Cortex of kidney (tissue), 1 donor: ENCODE data around the gene NPBWR2.

Experiments
- DNase-seq: peaks from one replicate; lab custom pipeline; 2025; lab: John Stamatoyannopoulos, UW

The NPBWR2 gene

DNA sequence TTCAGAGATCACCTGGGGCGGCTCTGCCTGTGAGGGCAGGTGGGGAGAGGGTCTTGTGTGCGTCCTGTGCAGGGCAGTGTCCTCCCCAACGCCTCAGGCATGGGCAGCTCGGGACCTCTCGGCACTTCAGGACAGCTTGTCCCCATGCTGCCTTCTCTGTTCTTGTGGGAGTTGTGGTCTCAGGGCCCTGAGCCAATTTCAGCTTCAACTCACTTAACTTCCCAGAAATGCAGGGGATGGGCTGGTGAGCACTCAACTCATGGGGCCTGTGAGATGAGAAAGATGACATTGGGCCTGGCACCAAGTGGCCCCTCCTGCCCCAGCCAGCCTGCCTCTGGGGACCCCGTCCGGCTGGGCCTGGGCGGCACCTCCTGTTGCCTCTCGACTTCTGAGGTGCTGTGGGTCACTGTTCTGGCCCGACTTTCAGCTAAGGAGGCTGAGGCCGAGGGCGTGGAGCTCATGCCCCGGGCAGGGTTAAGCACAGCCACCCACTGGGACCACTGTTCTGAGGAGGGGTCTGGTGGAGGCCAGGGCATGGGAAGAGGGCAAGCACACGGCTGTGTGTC, 34.8 kb downstream of the NPBWR2 start:
- DNase-seq, result no peak

DNA sequence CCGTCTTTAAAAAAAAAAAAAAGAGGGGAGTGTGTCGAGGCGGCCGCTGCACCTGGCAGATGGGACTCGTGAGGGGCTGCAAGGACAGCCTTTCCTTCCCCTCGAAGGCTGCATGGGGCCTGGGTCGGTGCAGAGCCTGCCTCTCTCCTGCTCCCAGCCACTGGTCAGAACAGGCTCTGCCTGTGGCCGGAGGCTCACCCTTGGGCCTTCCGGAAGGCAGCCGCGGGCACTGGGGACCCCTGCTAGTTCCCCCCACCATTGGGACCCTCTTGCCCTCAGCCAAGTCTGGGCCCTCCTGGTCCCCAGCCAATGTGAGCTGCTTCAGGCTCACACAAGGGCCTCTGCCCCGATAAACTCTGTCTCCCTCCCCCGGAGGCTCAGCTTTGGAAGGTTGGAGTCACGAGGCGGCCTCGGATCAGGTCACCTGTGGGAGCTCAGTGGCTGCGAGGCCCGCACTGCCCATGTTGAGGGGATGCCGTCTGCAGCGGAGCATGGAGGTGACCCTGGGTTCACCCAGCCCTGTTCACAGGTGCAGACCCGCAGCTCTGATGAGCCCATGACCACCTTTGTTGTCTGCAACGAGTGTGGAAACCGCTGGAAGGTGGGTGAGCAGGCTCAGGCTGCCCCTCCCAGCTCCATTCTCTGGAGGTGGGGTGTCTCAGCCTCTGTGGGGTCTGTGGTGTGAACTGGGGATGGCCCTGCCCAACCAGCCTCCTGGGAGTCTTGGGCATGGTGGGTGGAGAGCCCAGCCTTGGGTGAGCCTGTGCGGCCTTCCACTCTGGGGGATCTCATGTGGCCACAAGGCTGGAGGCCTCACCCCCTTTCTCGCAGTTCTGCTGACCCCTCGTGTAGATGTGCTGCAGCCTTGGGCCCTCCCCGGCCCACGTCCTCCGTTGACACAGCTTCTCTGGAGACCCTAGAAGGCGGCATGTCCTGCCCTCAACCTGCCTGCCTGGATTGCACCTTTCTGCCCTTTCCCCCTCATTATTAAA, 35.7 kb downstream of the NPBWR2 start:
- DNase-seq, result no peak

DNA sequence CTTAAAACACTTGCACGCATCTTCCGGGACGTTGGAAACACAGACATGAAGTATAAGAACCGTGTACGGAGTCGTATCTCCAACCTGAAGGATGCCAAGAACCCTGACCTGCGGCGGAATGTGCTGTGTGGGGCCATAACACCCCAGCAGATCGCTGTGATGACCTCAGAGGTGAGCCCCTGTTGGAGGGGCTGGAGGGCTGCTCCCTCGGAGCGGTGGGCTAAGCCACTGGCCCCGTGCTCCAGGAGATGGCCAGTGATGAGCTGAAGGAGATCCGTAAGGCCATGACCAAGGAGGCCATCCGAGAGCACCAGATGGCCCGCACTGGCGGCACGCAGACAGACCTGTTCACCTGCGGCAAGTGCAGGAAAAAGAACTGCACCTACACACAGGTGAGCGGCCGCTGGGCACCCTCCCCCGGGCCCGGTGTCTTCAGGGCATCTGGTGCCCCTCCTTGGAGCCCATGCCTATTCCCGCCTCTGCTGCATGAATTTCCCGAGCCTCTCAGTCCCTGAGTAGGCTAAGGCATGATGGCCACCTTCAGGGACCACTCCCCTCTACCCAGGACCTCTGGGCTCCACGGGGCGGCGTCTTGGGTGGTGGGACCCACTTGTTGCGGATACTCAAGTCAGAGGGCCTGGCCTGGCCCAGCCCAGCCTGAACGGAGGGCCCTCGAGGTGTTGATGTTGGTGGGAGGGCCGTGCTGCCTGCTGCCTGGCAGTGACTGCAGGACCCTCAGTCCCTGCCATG, 36.9 kb downstream of the NPBWR2 start:
- DNase-seq, result no peak

DNA sequence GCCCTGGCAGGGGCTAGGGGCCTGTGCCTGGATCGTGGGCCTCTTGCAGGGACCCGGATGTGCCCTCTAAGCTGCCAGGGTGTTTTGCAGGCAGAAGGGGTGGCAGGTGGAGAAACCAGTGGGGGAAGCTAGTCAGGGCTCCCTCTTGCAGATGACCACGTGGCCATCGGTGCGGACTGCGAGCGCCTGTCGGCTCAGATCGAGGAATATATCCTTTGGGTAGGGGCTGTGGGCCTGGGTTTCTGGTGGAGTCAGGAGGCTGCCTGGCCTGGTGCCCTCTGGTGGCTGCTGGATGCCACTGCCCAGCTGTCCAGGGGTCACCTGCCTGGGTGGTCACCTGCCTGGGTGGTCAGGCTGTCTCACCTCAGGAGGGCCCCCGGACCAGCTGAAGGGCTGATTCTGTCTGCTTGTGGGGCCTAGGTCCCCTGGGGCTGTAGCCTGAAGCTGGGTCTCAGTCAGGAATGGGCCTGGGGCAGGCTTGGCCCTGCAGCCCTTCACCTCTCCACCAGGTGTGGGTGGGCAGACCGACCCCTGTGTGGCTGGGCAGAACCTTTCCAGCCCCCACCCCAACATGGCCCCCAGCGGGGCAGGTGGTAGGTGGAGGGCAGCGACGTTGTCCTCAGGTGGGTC, 37.6 kb downstream of the NPBWR2 start:
- no peak for DNase-seq

DNA sequence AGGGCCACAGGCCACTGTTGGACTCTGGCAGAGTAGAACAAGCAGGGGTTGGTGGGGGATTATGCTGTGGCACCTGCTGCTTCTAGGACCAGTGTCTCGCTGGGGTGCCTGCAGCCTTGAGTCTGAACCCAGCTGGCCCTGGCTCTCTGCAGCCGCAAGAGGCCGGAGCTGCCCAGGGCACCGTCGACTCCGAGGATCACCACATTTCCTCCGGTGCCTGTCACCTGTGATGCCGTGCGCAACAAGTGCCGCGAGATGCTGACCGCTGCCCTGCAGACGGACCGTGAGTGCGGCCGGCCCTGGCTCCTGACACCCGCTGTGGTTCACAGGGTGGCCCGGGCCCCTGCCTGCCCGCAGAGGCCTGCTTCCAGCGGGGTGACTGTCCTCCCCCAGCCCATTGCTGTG, 38.2 kb downstream of the NPBWR2 start:
- DNase-seq, result no peak

DNA sequence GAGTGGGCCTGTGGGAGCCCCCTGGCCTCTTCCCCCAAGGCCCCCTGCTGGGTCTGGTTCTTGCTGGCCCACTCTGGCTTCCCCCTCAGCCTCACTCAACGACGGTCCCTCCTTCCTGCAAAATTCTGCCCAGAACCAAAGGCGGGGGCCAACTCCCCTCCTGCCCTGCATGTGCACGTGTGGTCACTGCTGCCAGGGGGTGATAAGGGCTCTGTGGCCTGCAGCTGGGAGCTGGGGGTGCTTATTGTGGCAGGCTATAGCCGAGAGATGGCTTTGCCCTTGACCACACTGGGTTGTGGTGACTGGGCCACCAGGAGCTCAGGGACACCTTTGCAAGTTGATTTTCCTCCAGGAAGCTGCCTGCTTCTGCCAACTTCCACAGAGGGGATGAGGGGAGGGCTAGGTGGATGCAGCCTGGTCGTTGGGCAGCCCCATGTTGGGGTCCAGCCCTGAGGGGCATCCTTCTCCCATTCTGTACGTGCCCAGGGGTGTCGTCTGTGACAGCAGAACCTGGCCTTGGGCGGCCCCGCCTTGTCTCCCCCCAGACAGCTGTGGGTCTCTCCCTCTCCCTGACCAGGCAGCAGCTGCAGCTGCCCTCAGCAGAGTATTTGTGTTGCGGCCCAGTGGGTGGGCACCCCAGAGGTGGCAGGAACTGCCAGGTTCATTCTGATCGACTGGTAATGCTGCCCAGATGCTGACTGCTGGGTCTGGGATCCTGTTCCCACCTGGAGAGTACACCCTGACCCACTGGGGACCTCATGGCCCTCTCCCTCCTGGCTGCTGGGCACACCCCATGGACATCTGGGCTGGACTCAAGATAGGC, 38.8 kb downstream of the NPBWR2 start:
- no peak for DNase-seq

DNA sequence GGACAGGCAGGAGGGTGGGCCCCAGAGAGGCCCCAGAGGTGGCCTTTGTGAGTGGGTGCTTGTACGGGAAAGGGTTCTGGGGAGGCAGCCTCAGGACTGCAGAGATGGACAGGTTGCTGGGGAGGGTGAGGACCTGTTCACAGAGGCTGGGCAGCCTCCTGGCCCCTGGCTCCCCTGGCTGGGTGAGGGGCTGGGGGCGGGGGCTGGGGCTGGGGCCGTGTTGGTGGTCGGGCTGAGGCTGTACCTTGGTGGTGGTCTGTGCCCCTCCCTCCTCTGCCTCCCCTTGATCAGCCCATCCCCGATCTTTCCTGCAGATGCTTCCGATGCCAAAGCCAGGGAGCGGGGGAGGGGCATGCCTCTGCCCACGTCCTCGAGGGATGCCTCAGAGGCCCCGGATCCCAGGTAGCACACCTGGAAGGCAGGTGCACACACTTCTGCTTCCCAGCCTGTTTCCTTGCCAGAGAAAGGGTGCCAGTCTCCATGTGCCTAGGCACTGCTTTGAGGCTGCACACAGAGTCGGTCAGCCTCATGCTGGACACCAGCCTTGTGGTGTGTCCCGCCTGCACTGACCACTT, 39.5 kb downstream of the NPBWR2 start:
- no peak for DNase-seq

DNA sequence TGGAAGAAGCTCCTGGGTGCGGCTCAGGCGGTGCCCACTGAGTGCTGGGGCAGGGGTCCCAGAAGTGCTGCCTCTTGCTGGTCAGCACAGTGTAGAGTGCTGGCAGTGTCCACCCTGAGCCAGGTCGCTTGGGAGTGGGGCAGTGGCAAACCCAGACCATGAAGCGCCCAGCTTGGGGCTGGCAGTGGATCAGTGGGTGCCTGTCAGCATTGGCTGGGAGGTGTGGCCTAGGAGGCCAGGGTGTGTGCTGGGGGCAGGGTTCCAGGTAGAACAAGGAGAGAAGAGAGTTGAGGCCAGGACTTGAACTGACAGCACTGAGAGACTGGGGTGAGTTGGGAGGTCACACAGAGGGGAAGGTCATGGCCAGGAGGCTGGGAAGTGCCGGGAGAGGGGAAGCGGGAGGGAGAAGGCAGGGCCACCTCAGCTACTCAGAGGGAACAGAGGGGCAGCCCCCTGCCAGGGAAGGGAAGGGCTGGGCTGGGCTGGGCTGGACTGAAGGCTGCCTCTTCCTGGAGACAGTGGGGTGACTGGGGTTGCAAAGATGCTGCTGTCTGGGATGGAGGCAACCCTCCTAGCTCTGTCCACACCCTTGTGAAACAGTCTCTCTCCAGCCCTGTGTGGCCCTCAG, 40.2 kb downstream of the NPBWR2 start:
- no peak for DNase-seq

DNA sequence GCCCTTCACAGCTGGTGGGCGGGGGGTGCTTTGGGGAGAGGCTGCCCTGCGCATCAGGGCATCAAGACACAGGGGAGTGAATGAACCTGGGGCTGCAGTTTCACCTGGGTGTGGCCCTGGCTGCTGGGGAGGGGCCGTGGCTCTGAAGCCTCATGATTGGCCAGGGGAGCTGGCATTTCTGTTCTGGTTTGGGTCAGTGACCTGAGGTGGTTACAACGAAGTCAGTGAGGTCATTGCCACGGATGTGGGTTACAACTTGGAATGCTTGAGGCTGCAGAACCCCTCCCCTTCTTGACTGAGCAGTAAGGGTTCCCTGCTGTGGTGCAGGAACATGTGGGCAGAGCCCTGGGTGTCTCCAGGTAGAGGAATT, 41.4 kb downstream of the NPBWR2 start:
- no peak for DNase-seq

DNA sequence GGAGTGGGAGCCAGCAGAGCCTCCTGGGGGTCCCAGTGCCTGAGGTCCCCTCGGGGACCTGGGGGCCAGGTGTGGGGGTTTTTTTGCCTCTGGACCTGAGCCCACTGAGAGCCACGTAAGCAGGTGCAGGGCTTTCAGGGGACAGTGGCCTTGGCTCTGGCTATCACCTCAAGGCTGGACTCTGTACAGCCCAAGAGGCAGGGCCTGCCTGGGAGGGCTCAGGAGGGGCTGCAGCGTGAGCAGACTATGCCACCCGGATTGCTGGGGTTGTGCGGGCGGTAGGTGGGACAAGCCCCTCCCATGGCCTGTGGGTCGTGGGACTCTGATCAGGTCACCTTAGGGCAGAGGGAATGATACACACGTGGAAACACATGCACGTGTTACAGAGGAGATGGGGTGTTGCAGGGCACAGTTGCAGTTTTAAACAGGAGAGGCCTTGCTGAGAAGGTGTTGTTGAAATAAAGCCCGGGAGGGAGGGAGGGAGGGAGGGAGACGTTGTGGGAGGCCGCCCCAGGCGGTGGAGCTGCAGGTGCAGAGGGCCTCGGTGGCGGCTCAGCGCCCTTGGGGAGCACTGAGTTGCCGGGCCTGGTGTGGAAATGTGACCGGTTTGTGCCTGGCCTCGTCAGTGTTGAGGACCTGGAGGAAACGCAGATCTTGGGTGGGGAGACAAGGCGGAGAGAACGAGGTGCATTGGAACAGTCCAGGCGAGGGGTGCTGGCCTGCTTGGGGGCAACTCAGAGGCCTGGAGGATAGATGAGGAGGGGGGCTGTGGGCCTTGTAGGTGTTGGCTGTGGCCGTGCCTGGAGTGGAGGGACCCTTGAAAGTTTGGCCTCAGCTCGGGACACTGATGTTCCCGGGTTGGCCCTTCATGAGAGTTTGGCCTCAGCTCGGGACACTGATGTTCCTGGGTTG, 42.0 kb downstream of the NPBWR2 start:
- no peak for DNase-seq

DNA sequence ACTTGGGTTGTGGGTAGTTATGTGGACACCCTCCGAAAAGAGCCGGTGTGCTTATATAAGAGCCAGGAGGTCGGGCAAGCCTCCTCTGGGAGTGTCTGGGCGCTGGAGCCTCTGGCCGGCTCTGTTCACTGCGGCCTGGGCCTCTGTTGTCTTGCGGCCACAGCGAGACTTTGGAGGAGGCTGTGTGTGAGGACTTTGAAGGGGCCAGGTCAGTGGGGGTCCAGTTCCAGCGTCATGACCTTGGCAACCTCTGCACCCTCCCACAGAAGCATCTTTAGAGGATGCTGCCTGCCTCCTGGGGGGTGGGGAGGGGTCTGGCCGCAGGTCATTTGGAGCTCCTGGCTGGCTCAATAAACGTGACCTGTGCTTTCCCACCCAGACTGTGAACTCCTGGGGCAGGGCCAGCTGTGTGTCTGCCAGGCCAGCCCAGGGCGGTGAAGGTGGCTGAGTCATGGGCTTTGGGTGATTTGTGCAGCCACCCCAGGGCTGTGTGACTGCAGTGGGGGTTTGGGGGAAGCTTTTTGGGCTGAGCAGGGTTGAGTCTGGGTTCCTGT, 43.1 kb downstream of the NPBWR2 start:
- no peak for DNase-seq

DNA sequence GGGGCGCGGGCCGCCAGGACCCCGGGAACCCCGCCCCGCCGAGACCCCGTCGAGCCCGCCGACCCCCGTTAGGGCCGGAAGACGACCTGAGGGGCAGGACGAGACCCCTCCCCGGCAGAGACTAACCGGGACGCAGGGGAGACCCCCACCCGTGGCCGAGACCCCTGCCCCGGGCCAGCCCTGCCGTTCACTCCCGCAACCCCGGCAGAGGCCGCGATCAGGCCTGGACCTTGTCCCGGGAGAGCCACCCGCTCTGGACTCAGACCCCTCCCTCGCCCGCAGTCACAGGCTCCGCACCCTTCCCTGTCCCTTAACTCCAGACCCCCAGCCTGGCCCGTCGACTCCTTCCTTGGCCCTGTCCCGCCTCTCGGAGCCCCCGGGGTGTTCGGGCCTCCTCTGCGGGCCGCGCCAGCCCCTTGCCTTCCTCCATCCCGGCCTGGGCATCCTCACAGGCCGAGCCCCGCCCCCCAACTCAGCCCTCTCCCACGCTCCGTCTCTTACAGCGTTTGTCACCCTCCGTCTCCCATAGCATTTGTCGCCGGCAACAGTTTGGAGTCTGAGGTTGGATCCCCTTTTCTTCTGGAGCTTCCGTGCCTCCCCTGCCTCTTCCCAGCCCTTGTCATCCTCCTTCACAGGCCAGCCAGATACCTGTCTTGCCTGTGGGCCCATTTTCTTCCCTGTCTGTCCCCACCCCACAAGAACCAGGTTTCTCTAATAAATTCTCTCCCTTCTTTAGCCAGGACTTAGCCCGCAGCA, 43.8 kb downstream of the NPBWR2 start:
- no peak for DNase-seq

DNA sequence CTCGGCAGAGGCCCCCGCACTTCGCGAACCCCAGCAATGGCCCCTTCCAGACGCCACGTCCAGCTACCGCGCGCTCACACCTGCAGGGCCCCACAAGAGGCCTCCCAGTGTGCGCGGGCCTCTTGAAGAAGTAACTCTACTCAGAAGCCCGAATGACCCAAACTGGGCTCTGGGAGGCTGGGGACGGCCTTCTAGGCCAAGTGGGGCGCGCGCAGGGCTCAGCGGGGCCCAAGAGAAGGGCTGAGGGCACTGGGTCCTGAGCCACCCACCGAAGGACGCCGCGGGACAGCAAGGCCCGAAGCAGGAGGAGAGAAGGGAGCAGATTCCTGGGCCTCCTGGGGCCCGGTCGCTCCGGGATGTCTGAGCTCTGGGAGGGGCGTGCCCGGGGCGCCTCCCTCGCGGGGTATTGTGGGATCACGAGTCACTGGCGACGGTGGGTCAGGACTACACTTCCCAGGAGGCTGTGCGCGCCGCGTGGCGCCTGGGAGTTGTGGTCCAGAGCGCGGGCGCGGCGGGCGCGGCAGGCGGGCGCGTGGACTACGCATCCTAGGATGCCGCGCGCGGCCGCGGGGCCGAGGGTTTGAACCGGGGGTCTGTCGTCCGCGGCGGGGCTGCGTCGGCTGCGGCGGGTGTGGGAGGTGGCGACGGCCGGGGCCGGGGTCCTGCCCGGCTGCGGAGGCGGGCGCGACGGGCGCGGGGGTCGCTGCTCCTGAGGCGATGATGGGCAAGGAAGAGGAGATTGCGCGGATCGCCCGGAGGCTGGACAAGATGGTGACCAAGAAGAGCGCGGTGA, 44.6 kb downstream of the NPBWR2 start, which contains the start of gene TCEA2:
Gene TCEA2 (plus strand): TSS at position 603 of the 793 bp plus-strand sequence. CDS start 115 bp downstream, at position 718.
- peak; percentile 43 for DNase-seq

DNA sequence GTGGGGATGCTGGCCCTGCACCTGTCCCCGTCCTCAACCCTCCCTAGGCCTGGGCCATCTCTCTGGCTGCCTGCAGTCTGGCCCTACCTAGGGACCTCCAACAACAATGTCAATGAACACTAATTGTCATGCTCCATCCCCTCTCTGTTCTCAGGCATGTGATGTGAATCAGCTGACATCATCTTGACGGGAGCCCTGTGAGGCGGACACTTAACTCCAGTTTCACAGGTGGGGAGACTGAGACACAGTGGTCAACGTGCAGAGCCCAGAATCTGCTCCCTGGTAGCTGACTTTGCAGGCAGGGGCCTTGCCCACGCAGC, 45.1 kb downstream of the NPBWR2 start:
- DNase-seq, result no peak

DNA sequence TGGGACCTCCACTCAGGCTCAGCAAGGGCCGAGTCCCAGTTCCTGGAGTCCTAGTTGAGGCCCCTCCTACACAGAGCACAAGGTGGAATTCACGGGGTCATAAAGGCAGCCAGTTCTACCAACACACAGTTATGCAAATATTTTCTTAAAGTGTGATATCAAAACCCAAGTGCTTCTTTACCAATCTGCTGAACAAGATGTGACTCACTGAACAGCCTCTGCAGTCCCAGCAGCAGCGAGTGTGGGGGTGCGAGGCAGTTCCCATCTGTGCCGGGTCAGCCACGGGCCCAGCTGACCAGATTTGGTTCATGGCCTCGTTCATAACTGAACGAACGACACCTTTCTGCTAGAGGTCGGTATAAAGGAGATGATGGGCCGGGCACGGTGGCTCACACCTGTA, 48.8 kb downstream of the NPBWR2 start:
- DNase-seq, result no peak

DNA sequence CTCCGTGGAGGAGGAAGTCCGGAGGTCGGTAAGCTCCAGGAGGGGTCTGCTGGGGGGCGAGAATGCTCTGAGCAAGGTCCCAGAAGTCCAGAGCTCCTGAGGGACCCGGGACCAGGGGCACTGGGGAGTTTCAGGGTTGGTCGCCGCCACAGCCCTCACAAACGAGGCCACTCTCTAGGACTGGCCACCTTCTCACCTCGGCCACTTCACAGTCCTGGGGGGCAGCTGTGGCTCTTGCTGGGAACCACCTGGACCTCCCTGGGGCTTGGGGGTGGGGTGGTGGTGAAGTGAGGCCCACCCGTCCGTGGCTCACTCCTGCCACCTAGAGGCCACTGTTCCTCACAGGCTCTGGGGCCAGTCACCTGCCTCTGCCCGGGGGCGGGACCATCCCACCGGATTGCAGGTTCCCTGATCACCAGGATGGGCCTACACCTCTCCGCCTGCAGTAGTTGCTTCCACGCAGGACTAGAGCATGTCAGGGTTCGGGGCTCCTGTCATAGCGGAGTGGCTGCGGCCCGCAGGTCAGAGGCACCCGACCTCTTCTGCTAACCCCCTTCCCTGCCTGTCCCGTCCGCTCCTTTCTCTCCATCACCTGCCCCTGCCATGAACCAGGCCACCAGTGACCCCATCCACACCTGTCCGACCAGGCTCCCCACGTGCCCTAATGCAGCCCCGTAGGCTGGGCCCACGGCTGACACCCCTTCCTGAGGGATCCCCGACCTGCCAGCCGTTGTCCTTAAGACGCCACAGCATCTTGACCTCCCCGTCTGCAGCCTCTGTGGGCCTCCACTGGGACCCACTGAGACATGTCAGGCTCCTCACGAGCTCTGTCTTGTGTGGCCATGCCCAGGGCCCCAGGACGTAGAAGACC, 49.5 kb downstream of the NPBWR2 start:
- no peak for DNase-seq
